ENCODE measurements around the gene ZG16B.

DNA sequence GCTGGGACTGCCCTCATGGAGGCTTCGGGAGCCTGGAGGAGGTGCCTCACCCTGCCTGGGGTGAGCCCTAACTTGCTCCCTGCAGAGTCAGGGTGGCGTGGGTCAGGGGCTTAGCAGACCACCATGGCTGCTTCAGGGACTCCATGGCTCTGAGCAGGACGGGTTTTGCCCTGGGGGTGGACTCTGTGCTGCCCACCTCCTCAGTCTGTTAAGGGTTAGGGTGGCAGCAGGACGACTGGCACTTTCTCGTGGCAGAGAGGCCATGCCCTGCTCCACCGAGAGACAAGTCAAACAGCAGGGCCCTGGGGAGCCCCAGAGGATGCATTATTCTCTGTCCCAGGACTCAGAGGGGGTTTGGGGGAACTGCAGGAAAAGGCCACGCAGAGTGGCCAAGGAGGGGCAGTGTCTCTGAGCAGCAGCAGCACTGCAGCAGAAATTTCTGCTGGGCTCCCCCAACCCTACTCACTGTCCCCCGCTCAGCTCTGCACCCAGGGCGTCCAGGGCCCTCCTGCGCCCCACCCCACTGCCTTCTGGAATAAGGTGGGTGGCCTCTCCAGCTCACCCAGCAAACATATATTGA is 29.7 kb downstream of the ZG16B start:
- no peak for TF ChIP-seq POLR2AphosphoS5 (IDR thresholded peaks at IDR 0.05; ENCODE audit: low read depth, low read length)
- TF ChIP-seq POLR2A (IDR thresholded peaks at IDR 0.05; ENCODE audit: low read depth, low read length): no peak
- TF ChIP-seq SPI1 (IDR thresholded peaks at IDR 0.05; ENCODE audit: low read depth, low read length): no peak
- no peak for TF ChIP-seq TAF1 (IDR thresholded peaks at IDR 0.05; ENCODE audit: low read depth, low read length)
- TF ChIP-seq PAX5 (IDR thresholded peaks at IDR 0.05; ENCODE audit: insufficient read depth, low read length, severe bottlenecking): no peak

Data from GM12891 (cell line).